Measurements from ENCODE around the gene TMED5. TPM values are rescaled to one million over a fixed set of nuclear protein-coding genes. Genes with fewer than 3 reads are reported as not detected.
"Not testable (repeated sequence)": the region's sequence is repeated elsewhere in the genome, so short reads cannot be mapped to it uniquely, and the experiment has no call there.

The TMED5 gene
- total RNA-seq, 1 donor from 2014 or later: 40.1 TPM

- no peak for DNase-seq (ENCODE audit: low read depth)
- TF ChIP-seq CTCF (conservative IDR thresholded peaks at IDR 0.05; ENCODE audit: low read depth, low read length): no peak
- no peak overlapping the region for H3K4me3 ChIP-seq (ENCODE audit: low read depth, low read length)
Observed at GRCh38 chr1:93194231-93194990, 14.2 kb upstream of the TMED5 start.

GRCh38 chr1:93190432-93190831, 10.2 kb upstream of the TMED5 start:
- no peak for DNase-seq (ENCODE audit: low read depth)
- no peak for TF ChIP-seq CTCF (conservative IDR thresholded peaks at IDR 0.05; ENCODE audit: low read depth, low read length)
- no peak overlapping the region for H3K4me3 ChIP-seq (ENCODE audit: low read depth, low read length)

GRCh38 chr1:93186667-93187066, 6.5 kb upstream of the TMED5 start:
- TF ChIP-seq CTCF (conservative IDR thresholded peaks at IDR 0.05; ENCODE audit: low read depth, low read length): no peak
- no peak overlapping the region for H3K4me3 ChIP-seq (ENCODE audit: low read depth, low read length)
- no peak for DNase-seq (ENCODE audit: low read depth)

- no peak for DNase-seq (ENCODE audit: low read depth)
- TF ChIP-seq CTCF (conservative IDR thresholded peaks at IDR 0.05; ENCODE audit: low read depth, low read length): no peak
- peak within 1 kb of the TSS; percentile 95 for H3K4me3 ChIP-seq (ENCODE audit: low read depth, low read length)
Observed at GRCh38 chr1:93180723-93181613, 755 bp upstream of the TMED5 start, which contains the start of gene CCDC18. CCDC18 (plus strand) TSS chr1:93180724; CDS start chr1:93183362, 2,638 bp downstream.

- no peak for DNase-seq (ENCODE audit: low read depth)
- TF ChIP-seq CTCF (conservative IDR thresholded peaks at IDR 0.05; ENCODE audit: low read depth, low read length): no peak
- peak overlapping the region; percentile 95 for H3K4me3 ChIP-seq (ENCODE audit: low read depth, low read length)
Observed at GRCh38 chr1:93178418-93178817, 1.8 kb downstream of the TMED5 start.

- peak overlapping the region; percentile 95 for H3K4me3 ChIP-seq (ENCODE audit: low read depth, low read length)
- no peak for DNase-seq (ENCODE audit: low read depth)
Observed at GRCh38 chr1:93177991-93178390, 2.2 kb downstream of the TMED5 start.

GRCh38 chr1:93174638-93175037, 5.6 kb downstream of the TMED5 start:
- not testable (repeated sequence) for H3K4me3 ChIP-seq (ENCODE audit: low read depth, low read length); DNase-seq (ENCODE audit: low read depth)

More at GRCh38 chr1:93177991-93178390, 2.2 kb downstream of the TMED5 start:
- TF ChIP-seq CTCF (conservative IDR thresholded peaks at IDR 0.05; ENCODE audit: low read depth, low read length): no peak
